GM18520 (cell line): ENCODE data around the gene SNX18.
"Not testable (repeated sequence)": the region's sequence is repeated elsewhere in the genome, so short reads cannot be mapped to it uniquely, and the experiment has no call there.

ENCODE experiments used
- ATAC-seq: cut with Tn5 transposase; IDR thresholded peaks from one replicate; pipeline ENCODE4 v1.9.1; 2021; ENCODE audit not compliant: unreplicated experiment

Gene SNX18

GRCh38 chr5:54518818-54519508 is 1.4 kb downstream of the SNX18 start:
- ATAC-seq, result no peak

GRCh38 chr5:54519509-54519876 is 1.9 kb downstream of the SNX18 start:
- no peak for ATAC-seq

- no peak for ATAC-seq
Observed at GRCh38 chr5:54520438-54520846, 2.9 kb downstream of the SNX18 start.

- no peak for ATAC-seq
Observed at GRCh38 chr5:54520940-54521339, 3.4 kb downstream of the SNX18 start.

- ATAC-seq, result no peak
Observed at GRCh38 chr5:54521856-54522479, 4.4 kb downstream of the SNX18 start.

GRCh38 chr5:54523534-54523933 is 6.0 kb downstream of the SNX18 start:
- ATAC-seq, result no peak

- ATAC-seq, result no peak
Observed at GRCh38 chr5:54524082-54524481, 6.5 kb downstream of the SNX18 start.

GRCh38 chr5:54524704-54525103 is 7.1 kb downstream of the SNX18 start:
- ATAC-seq, result no peak

- no peak for ATAC-seq
Observed at GRCh38 chr5:54525261-54525660, 7.7 kb downstream of the SNX18 start.

GRCh38 chr5:54525692-54526091 is 8.1 kb downstream of the SNX18 start:
- no peak for ATAC-seq

GRCh38 chr5:54526604-54527288 is 9.2 kb downstream of the SNX18 start:
- ATAC-seq, result no peak

GRCh38 chr5:54528633-54529209 is 11.2 kb downstream of the SNX18 start:
- ATAC-seq, result no peak

GRCh38 chr5:54529565-54529964 is 12.0 kb downstream of the SNX18 start:
- no peak for ATAC-seq

- ATAC-seq, result no peak
Observed at GRCh38 chr5:54531546-54531945, 14.0 kb downstream of the SNX18 start.

- no peak for ATAC-seq
Observed at GRCh38 chr5:54533541-54534190, 16.1 kb downstream of the SNX18 start.

GRCh38 chr5:54534191-54535004 is 16.8 kb downstream of the SNX18 start:
- ATAC-seq, result no peak

- ATAC-seq, result no peak
Observed at GRCh38 chr5:54535149-54535844, 17.7 kb downstream of the SNX18 start.

- not testable (repeated sequence) for ATAC-seq
Observed at GRCh38 chr5:54536375-54536774, 18.8 kb downstream of the SNX18 start.

- ATAC-seq, result not testable (repeated sequence)
Observed at GRCh38 chr5:54536861-54537260, 19.3 kb downstream of the SNX18 start.

GRCh38 chr5:54537725-54538124 is 20.2 kb downstream of the SNX18 start:
- no peak for ATAC-seq
